B cell (primary cell): Measurements from ENCODE around the gene LAMA1. TPM values are rescaled to one million over a fixed set of nuclear protein-coding genes. Genes with fewer than 3 reads are reported as not detected.

Source experiments
- ATAC-seq: fragments of 200-7000 bp; cut with Tn5 transposase; one replicate; pipeline ENCODE4 v1.10.0; 2021; ENCODE audit warnings: low read depth, mild to moderate bottlenecking, moderate number of reproducible peaks, moderate library complexity
- CTCF ChIA-PET: fragments of 350-600 bp; sonication (Branson Sonifier 250); formaldehyde crosslinking; loops from one replicate; lab custom pipeline; 2021; ENCODE audit warnings: antibody characterized with exemption, inconsistent platforms; lab: Charles Lee
- POLR2A ChIA-PET: fragments of 350-600 bp; sonication (Branson Sonifier 250); formaldehyde crosslinking; loops from one replicate; lab custom pipeline; 2021; ENCODE audit warnings: antibody characterized with exemption; lab: Charles Lee
- DNase-seq: peaks from one replicate; pipeline ENCODE4 v3.0.0; 2013
- H2AFZ ChIP-seq: 2 replicates; pipeline ENCODE4 v1.6.1; 2012; ENCODE audit warnings: mild to moderate bottlenecking, low read depth, low read length; ENCODE audit not compliant: insufficient read depth, poor library complexity, severe bottlenecking
- H3K27ac ChIP-seq, 2 donors: 1 replicate in 1 of 2; 2 replicates in 1 of 2; pipeline ENCODE4 v1.5.1; 2012 to 2013; ENCODE audit warnings: low read length in 2 of 2, mild to moderate bottlenecking in 2 of 2, moderate library complexity in 1 of 2
- H3K27me3 ChIP-seq, 4 experiments: fragments of 200-600 bp in 1 of 4; sonication (generic) in 1 of 4; replicated peaks in 1 of 4; 1 replicate in 2 of 4; 2 replicates in 2 of 4; pipeline versions ENCODE4 v1.6.1 to v1.7.0; 2013 to 2016; ENCODE audit warnings: low read length in 3 of 4, mild to moderate bottlenecking in 2 of 4, mixed read lengths in 1 of 4, moderate library complexity in 1 of 4; ENCODE audit not compliant: insufficient read depth in 4 of 4, control insufficient read depth in 3 of 4; ENCODE audit errors: control extremely low read depth in 1 of 4
- H3K36me3 ChIP-seq, 2 experiments: replicated peaks in 1 of 2; 1 replicate in 1 of 2; 2 replicates in 1 of 2; pipeline versions ENCODE4 v1.6.1 to v1.7.1; 2013; ENCODE audit warnings: low read length in 1 of 2; ENCODE audit not compliant: insufficient read depth in 2 of 2, control insufficient read depth in 1 of 2; ENCODE audit errors: control extremely low read depth in 1 of 2, extremely low read depth in 1 of 2
- H3K4me1 ChIP-seq, 2 donors: fragments of 200-600 bp in 1 of 2; sonication (generic) in 1 of 2; 1 replicate in 1 of 2; 2 replicates in 1 of 2; pipeline versions ENCODE4 v1.5.1 to v1.6.1; 2013 to 2017; ENCODE audit warnings: low read length in 2 of 2; ENCODE audit not compliant: control insufficient read depth in 2 of 2, insufficient read depth in 2 of 2
- H3K4me2 ChIP-seq: replicated peaks from 2 replicates; pipeline ENCODE3; 2012; ENCODE audit warnings: mild to moderate bottlenecking, low read depth, low read length; ENCODE audit not compliant: poor library complexity, severe bottlenecking
- H3K4me3 ChIP-seq, 5 experiments: fragments of 200-600 bp in 1 of 5; sonication (generic) in 1 of 5; 1 replicate in 3 of 5; 2 replicates in 2 of 5; pipeline versions ENCODE4 v1.5.1 to v1.7.0; 2011 to 2016; ENCODE audit warnings: low read length in 4 of 5, mild to moderate bottlenecking in 4 of 5, low read depth in 2 of 5, control low read depth in 1 of 5, moderate library complexity in 1 of 5; ENCODE audit not compliant: insufficient read depth in 1 of 5; ENCODE audit errors: control extremely low read depth in 1 of 5, extremely low read depth in 1 of 5
- H3K79me2 ChIP-seq: fragments of 200-600 bp; sonication (generic); one replicate; pipeline ENCODE4 v1.6.0; 2016; ENCODE audit warnings: low read length; ENCODE audit not compliant: control insufficient read depth, insufficient read depth
- H3K9ac ChIP-seq: fragments of 200-600 bp; sonication (generic); 2 replicates; pipeline ENCODE4 v1.6.1; 2017; ENCODE audit warnings: mild to moderate bottlenecking, low read length, moderate library complexity
- H3K9me3 ChIP-seq, 3 donors: one replicate each; pipeline versions ENCODE4 v1.6.1 to v1.7.1; 2013; ENCODE audit warnings: low read length in 2 of 3; ENCODE audit not compliant: control insufficient read depth in 2 of 3, insufficient read depth in 1 of 3; ENCODE audit errors: control extremely low read depth in 1 of 3
- H4K20me1 ChIP-seq: 2 replicates; pipeline ENCODE4 v1.6.0; 2012; ENCODE audit warnings: mild to moderate bottlenecking, low read length; ENCODE audit not compliant: insufficient read depth, control insufficient read depth, poor library complexity, severe bottlenecking
- H3K27ac Mint-ChIP-seq: one replicate; pipeline ENCODE4 v1.8.0; 2021; ENCODE audit warnings: mixed read lengths
- H3K27me3 Mint-ChIP-seq: one replicate; pipeline ENCODE4 v1.8.0; 2021; ENCODE audit warnings: mixed read lengths
- H3K4me1 Mint-ChIP-seq: one replicate; pipeline ENCODE4 v1.8.0; 2021; ENCODE audit warnings: mixed read lengths
- H3K4me3 Mint-ChIP-seq: one replicate; pipeline ENCODE4 v1.8.0; 2021; ENCODE audit warnings: mixed read lengths
- H3K9me3 Mint-ChIP-seq: one replicate; pipeline ENCODE4 v1.8.0; 2022; ENCODE audit warnings: mixed read lengths; ENCODE audit not compliant: insufficient read depth
- CTCF ChIP-seq: fragments of 200-600 bp; IDR thresholded peaks from one replicate; pipeline ENCODE4 v1.8.0; 2022; ENCODE audit warnings: antibody characterized with exemption, mild to moderate bottlenecking
- EZH2 ChIP-seq: IDR thresholded peaks from 2 replicates; pipeline ENCODE4 v1.6.1; 2012; ENCODE audit warnings: borderline replicate concordance, low read depth, mild to moderate bottlenecking, moderate library complexity, low read length; ENCODE audit not compliant: insufficient read depth, poor library complexity, severe bottlenecking
- WGBS: methylation state at CpG from one replicate; pipeline ENCODE4 v1.1.5; 2013; ENCODE audit warnings: missing lambda C conversion rate; ENCODE audit not compliant: insufficient coverage; 5-methylcytosine and 5-hydroxymethylcytosine counted together
- intact Hi-C: fragments of 100-400 bp; cut with micrococcal nuclease; formaldehyde crosslinking; loops from one replicate; pipeline ENCODE4 v1.10.0; 2022
- polyA minus RNA-seq: library from RNA; depleted of rRNA, polyadenylated mRNA; stranded (reverse); fragments of >200 nt; gene quantifications from 2 replicates; pipeline ENCODE4 v1.2.3, GENCODE V29; 2012
- polyA plus RNA-seq: library from polyadenylated mRNA; depleted of rRNA; stranded (reverse); fragments of >200 nt; gene quantifications from 2 replicates; pipeline ENCODE4 v1.2.3, GENCODE V29; 2012
- total RNA-seq, 2 donors: library from RNA; stranded (reverse); fragments of 120-200 nt in 1 of 2; gene quantifications; 1 replicate in 1 of 2; 2 replicates in 1 of 2; pipeline versions ENCODE4 v1.2.3 to v1.2.4, GENCODE V29; 2013 to 2022

The LAMA1 gene
- total RNA-seq (not detected in 2 replicates), polyA plus RNA-seq (not detected in 2 replicates), polyA minus RNA-seq (0.07 TPM in 1 of 2 replicates, not detected in the other)
- total RNA-seq (2013) = 0.02 TPM

- peaks cover 0 to 13% (median 0%) of the 10 kb centered on the region in 3 donors for H3K9me3 ChIP-seq
- H3K4me3 ChIP-seq = no peak within 1 kb of the TSS
- Mint-ChIP-seq H3K4me1 (peaks cover 5% of the 10 kb centered on the region), H3K27me3 (peaks cover 32% of the 10 kb centered on the region), H3K9me3 (peaks cover 4% of the 10 kb centered on the region), H3K27ac (no peak within 1 kb of the TSS), H3K4me3 (no peak within 1 kb of the TSS)
- no peak within 1 kb of the TSS for H3K27ac ChIP-seq
- H3K4me2 ChIP-seq = no peak within 1 kb of the TSS
- H3K36me3 ChIP-seq = no peaks in the 10 kb centered on the region
- TF ChIP-seq EZH2 = no peak
- no peak for TF ChIP-seq CTCF
- H3K9ac ChIP-seq = no peak within 1 kb of the TSS
- no peak within 1 kb of the TSS for H2AFZ ChIP-seq
- H4K20me1 ChIP-seq = no peaks in the 10 kb centered on the region
- POLR2A ChIA-PET = no interaction called here
- intact Hi-C loops = no loop called here
- 9% methylated on average over 72 of the region's 95 CpGs for WGBS
- H3K27me3 ChIP-seq = peaks cover 0 to 10% (median 7%) of the 10 kb centered on the region in 4 experiments
- DNase-seq = no peak
- ATAC-seq = no peak
- peaks cover 0 to 4% of the 10 kb centered on the region in 2 donors for H3K4me1 ChIP-seq
- no peaks in the 10 kb centered on the region for H3K79me2 ChIP-seq
- CTCF ChIA-PET = no interaction called here
Measured at GRCh38 chr18:7117390-7118355, at the start of gene LAMA1. Gene LAMA1 (minus strand): TSS chr18:7117797. CDS start chr18:7117720, 77 bp downstream.
